RWPE2 (cell line): ENCODE measurements around the gene CCDC191.
A peak's percentile ranks its signal among the peaks of the same experiment; 100 is the strongest.

Experiments
- ATAC-seq: fragments of 200-7000 bp; cut with Tn5 transposase; 3 replicates; pipeline ENCODE4 v1.9.1; 2021; ENCODE audit warnings: low read depth
- DNase-seq: peaks from one replicate; pipeline ENCODE4 v3.0.0-alpha.2; 2020; ENCODE audit warnings: low spot score
- H3K27ac ChIP-seq: fragments of 450-650 bp; 2 replicates; pipeline ENCODE4 v1.5.1; 2017; ENCODE audit warnings: mild to moderate bottlenecking; ENCODE audit not compliant: poor library complexity, severe bottlenecking
- H3K27me3 ChIP-seq: fragments of 250-450 bp; sonication (Bioruptor Pico); 2 replicates; pipeline ENCODE4 v1.5.1; 2021; ENCODE audit warnings: mild to moderate bottlenecking, moderate library complexity; ENCODE audit not compliant: insufficient read depth, poor library complexity, severe bottlenecking
- H3K36me3 ChIP-seq: fragments of 250-450 bp; sonication (Bioruptor Pico); 2 replicates; pipeline ENCODE4 v1.5.1; 2020; ENCODE audit warnings: low read depth, mild to moderate bottlenecking, moderate library complexity
- H3K4me1 ChIP-seq: fragments of 250-450 bp; sonication (Bioruptor Pico); 2 replicates; pipeline ENCODE4 v1.5.1; 2021; ENCODE audit warnings: mild to moderate bottlenecking, moderate library complexity; ENCODE audit not compliant: insufficient read depth, poor library complexity, severe bottlenecking
- H3K4me3 ChIP-seq: fragments of 250-450 bp; sonication (Bioruptor Pico); 2 replicates; pipeline ENCODE4 v1.5.1; 2021; ENCODE audit warnings: mild to moderate bottlenecking, moderate library complexity; ENCODE audit not compliant: severe bottlenecking
- H3K9me3 ChIP-seq: fragments of 250-450 bp; sonication (Bioruptor Pico); 2 replicates; pipeline ENCODE4 v1.5.1; 2021; ENCODE audit warnings: mild to moderate bottlenecking, moderate library complexity; ENCODE audit not compliant: severe bottlenecking
- TF ChIP-seq, protein P1 (sequence below): fragments of 450-650 bp; IDR thresholded peaks from one replicate; pipeline ENCODE4 v1.5.1; 2017; ENCODE audit warnings: mild to moderate bottlenecking, moderate library complexity; ENCODE audit not compliant: poor library complexity, severe bottlenecking

The CCDC191 gene

DNA sequence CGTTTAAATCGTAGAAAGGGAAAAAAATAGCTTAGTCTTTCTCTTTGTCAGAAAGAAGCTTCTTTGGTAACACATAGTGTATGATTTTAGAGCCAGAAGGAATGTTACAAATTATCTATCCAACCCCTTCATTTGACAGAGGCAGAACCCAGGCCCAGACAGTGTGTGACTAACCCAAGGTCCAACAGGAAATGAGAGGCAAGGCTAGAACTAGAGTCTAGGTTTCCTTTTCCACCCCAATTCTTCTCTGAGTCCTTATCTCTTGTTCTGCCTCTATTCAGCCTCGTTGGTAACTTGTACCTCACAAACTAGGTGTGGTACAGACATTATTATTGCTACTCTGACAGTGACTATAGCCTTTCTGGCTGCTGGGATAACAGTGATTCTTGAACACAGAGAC lies 39.5 kb upstream of the CCDC191 start:
- Histone ChIP-seq H3K4me3 (no peak overlapping the region), H3K36me3 (no peaks in the 10 kb centered on the region), H3K9me3 (no peaks in the 10 kb centered on the region), H3K27me3 (no peaks in the 10 kb centered on the region), H3K4me1 (no peaks in the 10 kb centered on the region), H3K27ac (no peak overlapping the region)
- DNase-seq (no peak), ATAC-seq (no peak)
- TF ChIP-seq, protein P1, sequence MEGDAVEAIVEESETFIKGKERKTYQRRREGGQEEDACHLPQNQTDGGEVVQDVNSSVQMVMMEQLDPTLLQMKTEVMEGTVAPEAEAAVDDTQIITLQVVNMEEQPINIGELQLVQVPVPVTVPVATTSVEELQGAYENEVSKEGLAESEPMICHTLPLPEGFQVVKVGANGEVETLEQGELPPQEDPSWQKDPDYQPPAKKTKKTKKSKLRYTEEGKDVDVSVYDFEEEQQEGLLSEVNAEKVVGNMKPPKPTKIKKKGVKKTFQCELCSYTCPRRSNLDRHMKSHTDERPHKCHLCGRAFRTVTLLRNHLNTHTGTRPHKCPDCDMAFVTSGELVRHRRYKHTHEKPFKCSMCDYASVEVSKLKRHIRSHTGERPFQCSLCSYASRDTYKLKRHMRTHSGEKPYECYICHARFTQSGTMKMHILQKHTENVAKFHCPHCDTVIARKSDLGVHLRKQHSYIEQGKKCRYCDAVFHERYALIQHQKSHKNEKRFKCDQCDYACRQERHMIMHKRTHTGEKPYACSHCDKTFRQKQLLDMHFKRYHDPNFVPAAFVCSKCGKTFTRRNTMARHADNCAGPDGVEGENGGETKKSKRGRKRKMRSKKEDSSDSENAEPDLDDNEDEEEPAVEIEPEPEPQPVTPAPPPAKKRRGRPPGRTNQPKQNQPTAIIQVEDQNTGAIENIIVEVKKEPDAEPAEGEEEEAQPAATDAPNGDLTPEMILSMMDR, result no peak

DNA sequence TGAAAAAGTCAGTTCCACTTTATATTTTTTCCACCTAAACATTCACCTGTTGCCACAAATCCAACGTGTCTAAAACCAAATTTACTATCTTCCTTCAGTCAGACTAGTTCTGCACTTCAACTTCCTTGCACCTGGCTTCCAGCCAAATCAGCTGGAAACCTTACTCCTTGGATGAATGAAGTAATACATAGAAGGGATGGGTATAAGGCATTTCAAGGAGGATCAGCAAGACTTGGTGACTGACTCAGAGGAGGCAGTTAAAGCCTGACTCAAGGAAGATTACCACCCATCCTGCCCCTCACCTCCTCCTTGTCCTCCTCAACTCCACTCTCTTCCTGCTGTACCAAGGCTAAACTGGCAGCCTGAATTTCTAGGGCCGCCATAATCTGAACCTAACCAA lies 37.3 kb upstream of the CCDC191 start:
- H3K9me3 ChIP-seq, result no peaks in the 10 kb centered on the region
- no peaks in the 10 kb centered on the region for H3K27me3 ChIP-seq
- ATAC-seq (peak; percentile 93), DNase-seq (no peak)
- H3K27ac ChIP-seq, result no peak overlapping the region
- H3K4me1 ChIP-seq, result no peaks in the 10 kb centered on the region
- no peaks in the 10 kb centered on the region for H3K36me3 ChIP-seq
- TF ChIP-seq, protein P1, result no peak
- H3K4me3 ChIP-seq, result no peak overlapping the region

DNA sequence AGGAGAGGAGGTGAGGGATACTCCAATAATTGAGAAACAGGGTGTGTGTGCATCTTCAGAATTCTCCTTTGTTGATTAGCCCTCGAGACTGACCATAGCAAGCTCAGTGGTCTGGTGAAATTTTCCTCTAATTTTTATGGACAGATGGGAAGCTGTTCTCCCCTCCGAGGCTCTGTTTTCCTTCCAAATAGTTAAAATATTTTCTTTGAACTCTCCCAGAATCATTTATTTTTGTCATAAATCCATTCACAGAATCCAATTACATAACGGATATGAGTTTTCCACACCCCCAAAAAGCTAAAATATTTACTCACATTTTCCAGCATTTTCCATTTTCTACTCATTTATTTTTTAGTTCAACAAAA lies 36.7 kb upstream of the CCDC191 start:
- ATAC-seq (no peak), DNase-seq (no peak)
- Histone ChIP-seq H3K4me1 (no peaks in the 10 kb centered on the region), H3K9me3 (no peaks in the 10 kb centered on the region), H3K36me3 (peaks cover 1% of the 10 kb centered on the region; the same call in 1 of the 2 replicates), H3K4me3 (no peak overlapping the region), H3K27ac (no peak overlapping the region), H3K27me3 (no peaks in the 10 kb centered on the region)
- TF ChIP-seq, protein P1, result no peak

DNA sequence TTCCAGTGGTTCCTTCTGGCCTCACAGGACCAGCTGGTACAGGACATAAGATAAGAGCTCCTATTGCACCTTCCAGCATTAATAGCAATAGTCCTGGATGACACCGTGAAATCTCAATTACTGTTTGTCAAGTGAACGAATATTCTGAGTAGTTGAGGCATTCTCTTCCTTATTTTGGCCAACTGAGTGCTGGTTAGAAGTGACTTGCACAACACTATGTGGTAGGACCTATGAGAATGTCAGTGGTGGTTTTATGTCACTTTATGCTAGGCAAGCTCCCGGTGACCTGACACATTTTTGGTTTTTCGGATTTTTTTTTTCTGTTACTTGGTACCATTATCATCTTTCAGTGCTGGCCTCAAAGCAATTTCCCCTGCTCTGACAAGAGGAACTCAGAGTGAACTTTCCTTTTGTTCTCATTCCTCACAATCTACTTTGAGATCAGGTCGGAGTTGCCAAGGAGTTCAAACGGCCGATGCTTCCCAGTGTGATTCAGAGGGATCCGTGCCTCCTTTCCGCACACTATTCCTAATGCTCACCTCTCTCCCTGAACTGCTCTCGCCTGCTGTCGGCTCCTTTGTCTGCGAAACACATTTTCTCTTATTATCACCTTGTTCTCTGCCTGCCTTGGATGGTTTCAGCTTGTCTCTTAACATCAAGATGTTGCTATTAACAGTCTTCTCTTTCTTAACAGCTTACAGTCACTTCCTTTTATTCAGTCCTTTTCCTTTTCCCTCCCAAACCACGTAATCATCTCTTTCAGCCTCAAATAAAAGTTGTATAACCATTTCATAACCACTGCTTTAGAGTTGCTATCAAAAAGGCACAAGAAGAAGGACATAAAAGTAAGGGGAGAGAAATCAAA lies 36.1 kb upstream of the CCDC191 start:
- Histone ChIP-seq H3K36me3 (peaks cover 5% of the 10 kb centered on the region), H3K4me1 (no peaks in the 10 kb centered on the region), H3K27ac (no peak overlapping the region), H3K4me3 (no peak overlapping the region), H3K9me3 (no peaks in the 10 kb centered on the region), H3K27me3 (no peaks in the 10 kb centered on the region)
- ATAC-seq (0 out of 3 replicates have a peak, but pooled peaks have one; percentile 37), DNase-seq (no peak)
- TF ChIP-seq, protein P1, result no peak

DNA sequence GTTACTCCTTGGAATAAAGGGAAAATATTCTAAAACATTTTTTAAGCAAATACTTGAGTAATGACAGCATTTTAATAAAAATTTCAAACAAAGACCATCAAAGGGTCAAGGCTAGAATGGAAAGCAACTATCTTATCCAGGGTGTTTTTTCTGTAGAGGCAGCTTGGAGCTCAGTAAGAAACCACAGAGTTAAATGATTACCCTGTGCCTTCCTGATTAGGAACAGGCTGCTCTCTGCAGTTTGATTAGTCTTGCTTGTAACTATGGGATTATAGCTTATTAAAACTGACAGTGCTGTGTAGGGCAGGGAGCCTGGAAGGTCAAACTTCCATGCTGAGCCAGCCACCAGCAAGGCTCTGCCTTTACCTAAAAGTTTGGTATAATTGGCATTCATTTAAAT lies 33.3 kb upstream of the CCDC191 start:
- no peak for DNase-seq
- no peak overlapping the region for H3K27ac ChIP-seq
- no peaks in the 10 kb centered on the region for H3K27me3 ChIP-seq
- ATAC-seq, result no peak
- no peak overlapping the region for H3K4me3 ChIP-seq
- peaks cover 25% of the 10 kb centered on the region for H3K36me3 ChIP-seq
- no peaks in the 10 kb centered on the region for H3K4me1 ChIP-seq
- H3K9me3 ChIP-seq, result no peaks in the 10 kb centered on the region
- TF ChIP-seq, protein P1, result no peak
